ENCODE measurements around the gene LURAP1L.

- no peak for TF ChIP-seq POLR2A (IDR thresholded peaks at IDR 0.05)
- TF ChIP-seq, protein P1, sequence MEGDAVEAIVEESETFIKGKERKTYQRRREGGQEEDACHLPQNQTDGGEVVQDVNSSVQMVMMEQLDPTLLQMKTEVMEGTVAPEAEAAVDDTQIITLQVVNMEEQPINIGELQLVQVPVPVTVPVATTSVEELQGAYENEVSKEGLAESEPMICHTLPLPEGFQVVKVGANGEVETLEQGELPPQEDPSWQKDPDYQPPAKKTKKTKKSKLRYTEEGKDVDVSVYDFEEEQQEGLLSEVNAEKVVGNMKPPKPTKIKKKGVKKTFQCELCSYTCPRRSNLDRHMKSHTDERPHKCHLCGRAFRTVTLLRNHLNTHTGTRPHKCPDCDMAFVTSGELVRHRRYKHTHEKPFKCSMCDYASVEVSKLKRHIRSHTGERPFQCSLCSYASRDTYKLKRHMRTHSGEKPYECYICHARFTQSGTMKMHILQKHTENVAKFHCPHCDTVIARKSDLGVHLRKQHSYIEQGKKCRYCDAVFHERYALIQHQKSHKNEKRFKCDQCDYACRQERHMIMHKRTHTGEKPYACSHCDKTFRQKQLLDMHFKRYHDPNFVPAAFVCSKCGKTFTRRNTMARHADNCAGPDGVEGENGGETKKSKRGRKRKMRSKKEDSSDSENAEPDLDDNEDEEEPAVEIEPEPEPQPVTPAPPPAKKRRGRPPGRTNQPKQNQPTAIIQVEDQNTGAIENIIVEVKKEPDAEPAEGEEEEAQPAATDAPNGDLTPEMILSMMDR (IDR thresholded peaks at IDR 0.05): no peak
Measured at GRCh38 chr9:12801187-12801586, 26.4 kb downstream of the LURAP1L start.

All from upper lobe of left lung (tissue), 4 donors.